ENCODE results near the gene CFAP61.

Gene CFAP61

GRCh38 chr20:20276811-20277530 lies 224.6 kb downstream of the CFAP61 start:
- no peak overlapping the region for H2AFZ ChIP-seq (ENCODE audit: low read depth)
- no peak for TF ChIP-seq CTCF (conservative IDR thresholded peaks at IDR 0.05; ENCODE audit: low read depth, low read length)
- H3K9ac ChIP-seq = no peak overlapping the region
- no peak overlapping the region for H3K4me2 ChIP-seq
- no peaks in the 10 kb centered on the region for H3K27me3 ChIP-seq (ENCODE audit: insufficient read depth, low read depth)
- no peaks in the 10 kb centered on the region for H3K79me2 ChIP-seq (ENCODE audit: insufficient read depth, low read depth)
- H3K4me1 ChIP-seq (ENCODE audit: low read depth, poor library complexity, severe bottlenecking) = no peaks in the 10 kb centered on the region
- H3K27ac ChIP-seq = no peak overlapping the region
- H3K36me3 ChIP-seq (ENCODE audit: insufficient read depth) = no peaks in the 10 kb centered on the region
- H4K20me1 ChIP-seq (ENCODE audit: insufficient read depth) = no peaks in the 10 kb centered on the region
- no peak overlapping the region for H3K4me3 ChIP-seq (IDR thresholded peaks at IDR 0.05; ENCODE audit: insufficient read depth, low read depth, low read length)

GRCh38 chr20:20277894-20278335 lies 225.6 kb downstream of the CFAP61 start:
- TF ChIP-seq CTCF (conservative IDR thresholded peaks at IDR 0.05; ENCODE audit: low read depth, low read length) = no peak
- no peak overlapping the region for H2AFZ ChIP-seq (ENCODE audit: low read depth)
- H4K20me1 ChIP-seq (ENCODE audit: insufficient read depth) = no peaks in the 10 kb centered on the region
- no peaks in the 10 kb centered on the region for H3K4me1 ChIP-seq (ENCODE audit: low read depth, poor library complexity, severe bottlenecking)
- H3K4me3 ChIP-seq (IDR thresholded peaks at IDR 0.05; ENCODE audit: insufficient read depth, low read depth, low read length) = no peak overlapping the region
- no peaks in the 10 kb centered on the region for H3K79me2 ChIP-seq (ENCODE audit: insufficient read depth, low read depth)
- H3K4me2 ChIP-seq = no peak overlapping the region
- no peaks in the 10 kb centered on the region for H3K27me3 ChIP-seq (ENCODE audit: insufficient read depth, low read depth)
- no peaks in the 10 kb centered on the region for H3K36me3 ChIP-seq (ENCODE audit: insufficient read depth)
- no peak overlapping the region for H3K27ac ChIP-seq
- no peak overlapping the region for H3K9ac ChIP-seq

GRCh38 chr20:20286061-20286460 lies 233.7 kb downstream of the CFAP61 start:
- no peaks in the 10 kb centered on the region for H3K27me3 ChIP-seq (ENCODE audit: insufficient read depth, low read depth)
- no peak overlapping the region for H3K9ac ChIP-seq
- no peaks in the 10 kb centered on the region for H3K4me1 ChIP-seq (ENCODE audit: low read depth, poor library complexity, severe bottlenecking)
- no peak overlapping the region for H3K4me2 ChIP-seq
- H3K4me3 ChIP-seq (IDR thresholded peaks at IDR 0.05; ENCODE audit: insufficient read depth, low read depth, low read length) = no peak overlapping the region
- H3K79me2 ChIP-seq (ENCODE audit: insufficient read depth, low read depth) = no peaks in the 10 kb centered on the region
- H2AFZ ChIP-seq (ENCODE audit: low read depth) = no peak overlapping the region
- no peak overlapping the region for H3K27ac ChIP-seq
- H3K36me3 ChIP-seq (ENCODE audit: insufficient read depth) = no peaks in the 10 kb centered on the region
- TF ChIP-seq CTCF (conservative IDR thresholded peaks at IDR 0.05; ENCODE audit: low read depth, low read length) = no peak
- H4K20me1 ChIP-seq (ENCODE audit: insufficient read depth) = no peaks in the 10 kb centered on the region

GRCh38 chr20:20289331-20289730 lies 237.0 kb downstream of the CFAP61 start:
- H3K4me1 ChIP-seq (ENCODE audit: low read depth, poor library complexity, severe bottlenecking) = no peaks in the 10 kb centered on the region
- no peak overlapping the region for H3K9ac ChIP-seq
- H3K27ac ChIP-seq = no peak overlapping the region
- no peak overlapping the region for H3K4me3 ChIP-seq (IDR thresholded peaks at IDR 0.05; ENCODE audit: insufficient read depth, low read depth, low read length)
- H3K79me2 ChIP-seq (ENCODE audit: insufficient read depth, low read depth) = no peaks in the 10 kb centered on the region
- H2AFZ ChIP-seq (ENCODE audit: low read depth) = no peak overlapping the region
- no peaks in the 10 kb centered on the region for H4K20me1 ChIP-seq (ENCODE audit: insufficient read depth)
- H3K36me3 ChIP-seq (ENCODE audit: insufficient read depth) = no peaks in the 10 kb centered on the region
- TF ChIP-seq CTCF (conservative IDR thresholded peaks at IDR 0.05; ENCODE audit: low read depth, low read length) = no peak
- H3K27me3 ChIP-seq (ENCODE audit: insufficient read depth, low read depth) = no peaks in the 10 kb centered on the region
- H3K4me2 ChIP-seq = no peak overlapping the region

All from KMS-11 (cell line).